Limb (tissue), 2 donors: ENCODE results near the gene NDRG2.

Source experiments
- DNase-seq, 2 donors: peaks; one replicate each; pipeline ENCODE4 v3.0.0-alpha.2; 2016; ENCODE audit errors: extremely low spot score in 2 of 2

Gene NDRG2

DNA sequence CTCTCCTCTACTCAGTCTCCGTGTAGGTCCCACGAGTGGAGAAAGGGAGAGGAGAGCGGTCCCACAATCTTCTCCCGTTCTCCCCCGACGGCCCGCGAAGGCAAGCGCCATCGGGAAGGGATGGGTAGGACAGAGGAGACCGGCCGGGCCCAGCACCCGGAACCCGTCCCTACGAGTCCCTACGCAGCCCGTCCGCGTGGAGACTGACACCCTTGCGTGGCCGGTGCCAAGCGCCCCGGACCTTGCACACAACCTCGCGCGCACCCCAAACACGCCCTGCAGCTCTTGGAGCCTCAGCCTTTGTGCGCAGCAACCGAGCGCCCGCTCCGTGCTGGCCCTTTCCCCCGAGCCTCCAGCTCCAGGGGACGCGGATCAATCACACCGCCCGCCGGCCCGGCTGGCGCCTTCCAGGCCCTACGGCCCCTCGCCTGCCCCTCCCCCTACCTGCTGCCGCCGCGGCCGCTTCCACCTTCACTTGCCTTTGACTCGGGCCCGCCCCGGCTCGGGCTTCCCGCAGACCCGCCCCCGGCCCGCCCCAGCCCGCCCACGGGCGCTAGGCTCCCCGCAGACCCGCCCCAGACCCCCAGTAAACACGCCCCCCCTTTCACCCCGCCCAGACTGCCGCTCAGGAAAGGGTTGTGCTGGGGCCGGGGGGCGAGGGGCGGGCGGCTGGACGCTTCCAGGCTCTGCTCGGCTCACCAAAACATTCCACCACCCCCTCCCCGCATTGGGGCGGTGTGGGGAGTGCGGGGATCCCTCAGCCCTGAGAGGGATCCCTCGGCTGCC lies at the start of gene NDRG2:
TSS of gene NDRG2 (minus strand) at position 477 of the 786 bp plus-strand sequence. CDS start 1,746 bp downstream, outside the sequence.
- peak; percentile 64 to 88 for DNase-seq

DNA sequence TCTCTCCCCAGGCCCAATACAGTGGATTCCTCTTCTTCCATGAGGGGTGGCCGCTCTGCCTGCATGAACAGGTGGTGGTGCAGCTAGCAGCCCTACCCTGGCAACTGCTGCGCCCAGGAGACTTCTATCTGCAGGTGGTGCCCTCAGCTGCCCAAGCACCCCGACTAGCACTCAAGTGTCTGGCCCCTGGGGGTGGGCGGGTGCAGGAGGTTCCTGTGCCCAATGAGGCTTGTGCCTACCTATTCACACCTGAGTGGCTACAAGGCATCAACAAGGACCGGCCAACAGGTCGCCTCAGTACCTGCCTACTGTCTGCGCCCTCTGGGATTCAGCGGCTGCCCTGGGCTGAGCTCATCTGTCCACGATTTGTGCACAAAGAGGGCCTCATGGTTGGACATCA lies 49.1 kb upstream of the NDRG2 start:
- DNase-seq = no peak

GRCh38 chr14:21072781-21073339 lies 48.0 kb upstream of the NDRG2 start:
- no peak for DNase-seq

DNA sequence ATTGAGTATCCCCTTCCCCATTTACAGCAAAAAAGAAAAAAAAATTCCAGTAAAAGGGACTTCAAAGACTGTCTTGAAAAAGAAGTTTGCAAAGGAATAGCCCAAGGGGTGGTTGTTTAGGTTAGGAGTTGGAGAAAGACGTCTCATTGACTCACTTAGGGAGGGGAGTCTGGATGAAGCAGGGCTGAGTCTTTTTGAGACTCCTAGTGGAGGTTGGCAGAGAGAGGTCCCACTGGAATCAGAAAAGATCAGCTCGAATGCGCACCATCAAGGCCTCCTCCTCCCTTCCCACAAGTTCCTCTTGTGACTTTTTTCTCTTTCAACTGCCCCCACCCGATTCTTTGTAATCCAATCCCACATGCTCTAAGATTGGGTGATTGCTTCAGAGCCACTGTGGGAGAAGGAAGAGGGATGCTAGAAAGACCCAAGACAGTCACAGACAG lies 47.2 kb upstream of the NDRG2 start:
- no peak for DNase-seq

DNA sequence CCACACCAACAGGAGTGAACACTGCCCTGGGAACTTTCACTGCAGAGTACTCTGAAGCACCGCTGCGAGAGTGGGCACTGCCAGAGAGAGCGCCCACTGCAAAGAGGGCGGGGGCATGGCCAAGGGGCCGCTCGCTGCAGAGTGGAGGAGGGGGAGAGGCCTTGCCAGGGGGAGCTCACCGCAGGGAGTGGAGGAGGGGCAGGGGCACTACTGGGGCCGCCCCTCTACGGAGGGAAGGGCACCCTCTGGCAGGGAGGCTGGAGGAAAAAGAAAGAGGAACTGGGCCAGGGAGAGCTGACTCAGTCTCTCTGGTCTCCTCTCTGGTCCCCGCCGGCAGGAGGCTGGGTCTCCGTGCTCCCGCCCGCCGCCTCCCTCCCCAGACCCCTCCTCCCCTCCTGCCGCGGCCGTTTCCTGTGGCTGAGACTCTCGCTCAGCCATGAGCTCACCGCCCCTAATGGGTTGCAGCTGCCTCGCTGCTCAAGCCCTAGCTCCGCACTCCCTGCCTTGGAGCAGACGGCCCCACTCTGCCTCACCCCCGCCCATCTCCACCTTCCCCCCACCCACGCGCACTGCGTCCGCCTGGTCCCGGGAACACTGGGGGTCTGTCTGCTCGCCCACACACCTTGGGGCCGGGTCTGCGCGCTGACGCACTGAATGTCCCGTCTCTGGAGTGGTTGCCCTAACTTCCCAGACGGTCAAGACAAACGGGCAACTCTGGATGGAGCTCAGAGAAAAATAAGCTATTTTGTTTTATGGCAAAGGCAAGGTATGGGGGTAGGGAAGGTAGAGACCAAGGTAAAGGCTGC lies 46.6 kb upstream of the NDRG2 start:
- peak; percentile 93 to 94 for DNase-seq

DNA sequence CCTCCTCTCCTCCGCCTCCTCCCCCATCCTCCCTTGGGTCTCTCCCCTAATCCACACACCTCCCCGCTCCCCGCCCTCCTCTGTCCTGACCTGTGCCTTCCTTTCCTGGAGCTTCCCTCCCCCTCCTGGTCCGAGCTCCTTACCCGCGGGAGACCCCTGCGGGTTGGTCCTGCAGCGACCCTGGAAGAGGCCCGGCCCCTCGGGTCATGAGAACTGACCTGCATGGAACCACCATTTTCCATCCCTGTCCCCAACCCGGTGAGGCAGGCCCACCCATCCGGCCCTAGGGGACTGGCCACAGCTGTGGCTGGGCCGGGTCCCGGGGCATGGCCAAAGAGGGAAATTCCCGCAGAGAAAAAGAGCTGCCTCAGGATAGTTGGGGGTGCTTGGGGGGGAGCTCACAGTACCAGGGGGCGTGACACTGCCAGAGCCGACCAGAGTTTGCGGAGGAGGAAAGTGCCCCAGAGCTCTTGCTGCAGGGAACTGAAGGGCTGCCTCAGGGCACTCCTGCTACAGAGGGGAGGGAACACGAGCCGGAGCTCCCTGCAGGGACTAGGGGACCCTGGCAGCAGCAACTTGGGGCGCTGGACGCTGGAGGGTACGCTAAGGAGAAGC lies 45.9 kb upstream of the NDRG2 start:
- DNase-seq = peak; percentile 34 to 77

- peak in 1 of 2 donors; percentile 57 for DNase-seq
Observed at GRCh38 chr14:21070083-21070609, 45.3 kb upstream of the NDRG2 start, which contains the start of gene ARHGEF40. TSS of gene ARHGEF40 (plus strand) at chr14:21070304. CDS start at chr14:21070397, 93 bp downstream.

- DNase-seq = peak; percentile 64 to 87
Observed at GRCh38 chr14:21069388-21070082, 44.7 kb upstream of the NDRG2 start.

GRCh38 chr14:21068521-21069387 lies 43.9 kb upstream of the NDRG2 start:
- DNase-seq = peak; percentile 72 to 82

DNA sequence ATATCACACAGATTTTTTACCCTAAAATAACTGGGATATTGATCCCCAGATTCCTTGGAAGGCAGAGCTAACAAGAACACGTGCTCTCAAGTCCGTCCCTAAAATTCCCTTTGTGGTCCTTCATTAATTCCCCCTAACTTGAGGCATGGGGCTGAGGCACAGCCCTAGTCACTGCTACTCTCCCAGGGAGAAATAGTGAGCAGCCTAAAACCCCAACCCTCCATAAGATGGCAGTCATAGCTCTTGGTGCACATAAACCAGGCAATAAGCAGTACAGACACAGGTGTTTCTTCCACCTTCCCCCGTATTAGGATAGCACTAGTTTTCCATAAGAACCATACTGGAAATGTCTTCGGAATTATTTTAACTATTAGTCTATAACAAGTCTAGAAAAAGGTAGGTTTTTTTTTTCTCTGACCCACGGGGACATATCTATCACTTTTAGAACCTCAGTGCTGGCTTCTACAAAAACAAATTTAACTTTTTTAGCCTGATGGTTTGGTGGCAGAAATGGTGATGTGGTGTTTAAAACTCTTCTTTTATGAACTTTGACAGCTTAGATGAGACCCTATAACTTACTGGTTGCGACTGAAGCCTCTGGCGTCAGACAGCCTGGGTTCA lies 42.1 kb upstream of the NDRG2 start:
- DNase-seq = no peak

GRCh38 chr14:21063479-21063878 lies 38.6 kb upstream of the NDRG2 start:
- peak in 1 of 2 donors; percentile 34 for DNase-seq

- DNase-seq = no peak
Observed at GRCh38 chr14:21061347-21061668, 36.4 kb upstream of the NDRG2 start.

GRCh38 chr14:21060614-21061346 lies 35.9 kb upstream of the NDRG2 start:
- DNase-seq = no peak

- no peak for DNase-seq
Observed at GRCh38 chr14:21059842-21060613, 35.2 kb upstream of the NDRG2 start.

DNA sequence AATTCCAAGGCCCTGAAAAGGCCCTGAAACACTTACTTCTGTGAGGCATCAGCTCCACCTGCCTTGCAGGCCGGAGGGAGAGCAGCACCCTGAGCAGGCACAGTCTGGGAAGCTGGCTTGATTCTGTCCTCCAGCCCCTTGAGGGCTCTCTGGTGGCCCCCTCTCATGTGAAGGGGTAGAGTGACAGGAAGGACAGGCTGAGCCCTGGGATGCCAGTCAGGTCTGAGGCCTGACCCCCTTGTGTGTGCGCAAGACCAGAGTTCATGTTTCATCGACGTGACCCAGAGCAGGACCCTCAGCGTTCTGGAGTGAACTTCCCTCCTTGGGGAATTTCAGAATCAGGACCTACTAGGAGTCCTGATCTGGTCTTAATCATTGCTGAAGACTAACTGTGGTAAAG lies 34.0 kb upstream of the NDRG2 start:
- DNase-seq = no peak

DNA sequence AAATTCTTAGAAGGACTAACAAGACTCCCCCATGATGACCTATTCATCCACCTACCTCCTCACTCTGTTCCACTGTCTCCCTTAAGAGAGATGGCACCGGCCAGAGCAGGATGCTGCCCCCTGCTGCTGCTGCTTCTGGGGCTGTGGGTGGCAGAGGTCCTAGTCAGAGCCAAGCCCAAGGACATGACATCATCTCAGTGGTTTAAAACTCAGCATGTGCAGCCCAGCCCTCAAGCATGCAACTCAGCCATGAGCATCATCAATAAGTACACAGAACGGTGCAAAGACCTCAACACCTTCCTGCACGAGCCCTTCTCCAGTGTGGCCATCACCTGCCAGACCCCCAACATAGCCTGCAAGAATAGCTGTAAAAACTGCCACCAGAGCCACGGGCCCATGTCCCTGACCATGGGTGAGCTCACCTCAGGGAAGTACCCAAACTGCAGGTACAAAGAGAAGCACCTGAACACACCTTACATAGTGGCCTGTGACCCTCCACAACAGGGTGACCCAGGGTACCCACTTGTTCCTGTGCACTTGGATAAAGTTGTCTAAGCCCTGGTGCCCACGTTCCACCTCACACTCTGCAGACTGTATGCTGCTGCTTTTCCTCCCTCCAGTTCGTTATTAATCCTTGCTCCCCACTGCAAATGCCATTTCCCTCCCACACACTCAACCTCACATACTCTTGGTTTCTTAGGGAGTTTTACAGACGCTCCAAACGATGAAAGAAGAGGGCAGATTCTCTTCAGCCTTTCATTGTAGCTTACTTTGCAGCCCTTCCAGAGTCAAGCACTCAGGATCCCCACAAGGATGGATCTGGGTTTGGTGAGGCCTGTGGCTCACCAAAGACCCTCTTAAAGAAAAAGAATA lies 33.2 kb upstream of the NDRG2 start, which contains the start of gene RNASE8:
TSS of gene RNASE8 (plus strand) at position 20 of the 873 bp plus-strand sequence. CDS start at position 91, 71 bp downstream.
- no peak for DNase-seq
